ENCODE measurements around the gene AIFM2. TPM values are rescaled to one million over a fixed set of nuclear protein-coding genes. Genes with fewer than 3 reads are reported as not detected.

AIFM2 gene
- total and polyA plus RNA-seq, 2 donors (not counting 3 experiments of a cell fraction or from before 2014, with no cell fraction given) = 6.9 to 8.7 TPM

GRCh38 chr10:70109064-70109729 is 23.4 kb downstream of the AIFM2 start:
- H3K9ac ChIP-seq (replicated peaks; ENCODE audit: extremely low read depth, insufficient read depth, low read length) = no peak overlapping the region
- no peak overlapping the region for H2AFZ ChIP-seq (ENCODE audit: low read depth, low read length)
- peaks cover 0 to 3% of the 10 kb centered on the region in 2 experiments for H3K36me3 ChIP-seq (ENCODE audit: control insufficient read depth in 2 of 2, extremely low read depth in 1 of 2, insufficient read depth in 2 of 2, low read length in 2 of 2)
- no peaks in the 10 kb centered on the region for H3K27me3 ChIP-seq (ENCODE audit: control insufficient read depth in 2 of 2, insufficient read depth in 2 of 2, low read length in 2 of 2)
- no peak overlapping the region for H3K27ac ChIP-seq (ENCODE audit: insufficient read depth, low read depth, low read length)
- FAIRE-seq (no peak), DNase-seq (ENCODE audit: low read depth, low spot score) (no peak)
- H4K20me1 ChIP-seq (replicated peaks; ENCODE audit: control insufficient read depth, extremely low read depth, insufficient read depth, low read length) = no peaks in the 10 kb centered on the region
- CTCF ChIA-PET = interaction anchor here (0.8 kb wide), 1 partner anchor 594 kb away, joined by 3 read pairs; no protein-coding TSS in a partner anchor
- no peak for TF ChIP-seq JUN (IDR thresholded peaks at IDR 0.05; ENCODE audit: borderline replicate concordance, insufficient read depth, insufficient read length, low read depth)
- TF ChIP-seq FOS (IDR thresholded peaks at IDR 0.05; ENCODE audit: borderline replicate concordance, insufficient read depth, low read length) = no peak
- no peak for TF ChIP-seq MYC (IDR thresholded peaks at IDR 0.05; ENCODE audit: low read depth, low read length)
- no peak for TF ChIP-seq POLR2AphosphoS5 (IDR thresholded peaks at IDR 0.05; ENCODE audit: insufficient read depth, low read depth, low read length)
- no peak for TF ChIP-seq MAX (IDR thresholded peaks at IDR 0.05; ENCODE audit: insufficient read depth, insufficient read length)
- no peak for TF ChIP-seq EZH2 (IDR thresholded peaks at IDR 0.05; ENCODE audit: borderline replicate concordance, low read depth, low read length, severe bottlenecking)
- no peak for TF ChIP-seq POLR2A (IDR thresholded peaks at IDR 0.05; ENCODE audit: low read depth, low read length)
- no peak for TF ChIP-seq GATA2 (IDR thresholded peaks at IDR 0.05; ENCODE audit: insufficient read depth, insufficient read length, low read depth, low read length)
- TF ChIP-seq, protein P1, sequence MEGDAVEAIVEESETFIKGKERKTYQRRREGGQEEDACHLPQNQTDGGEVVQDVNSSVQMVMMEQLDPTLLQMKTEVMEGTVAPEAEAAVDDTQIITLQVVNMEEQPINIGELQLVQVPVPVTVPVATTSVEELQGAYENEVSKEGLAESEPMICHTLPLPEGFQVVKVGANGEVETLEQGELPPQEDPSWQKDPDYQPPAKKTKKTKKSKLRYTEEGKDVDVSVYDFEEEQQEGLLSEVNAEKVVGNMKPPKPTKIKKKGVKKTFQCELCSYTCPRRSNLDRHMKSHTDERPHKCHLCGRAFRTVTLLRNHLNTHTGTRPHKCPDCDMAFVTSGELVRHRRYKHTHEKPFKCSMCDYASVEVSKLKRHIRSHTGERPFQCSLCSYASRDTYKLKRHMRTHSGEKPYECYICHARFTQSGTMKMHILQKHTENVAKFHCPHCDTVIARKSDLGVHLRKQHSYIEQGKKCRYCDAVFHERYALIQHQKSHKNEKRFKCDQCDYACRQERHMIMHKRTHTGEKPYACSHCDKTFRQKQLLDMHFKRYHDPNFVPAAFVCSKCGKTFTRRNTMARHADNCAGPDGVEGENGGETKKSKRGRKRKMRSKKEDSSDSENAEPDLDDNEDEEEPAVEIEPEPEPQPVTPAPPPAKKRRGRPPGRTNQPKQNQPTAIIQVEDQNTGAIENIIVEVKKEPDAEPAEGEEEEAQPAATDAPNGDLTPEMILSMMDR (IDR thresholded peaks at IDR 0.05; ENCODE audit: extremely low read depth in 1 of 2, insufficient read depth in 1 of 2, low read depth in 1 of 2, low read length in 2 of 2) = no peak
- H3K9me1 ChIP-seq (replicated peaks; ENCODE audit: control insufficient read depth, extremely low read depth, insufficient read depth, low read length) = no peaks in the 10 kb centered on the region
- intact Hi-C loops (cut with micrococcal nuclease) = no loop called here
- H3K4me3 ChIP-seq (replicated peaks in 1 of 3; ENCODE audit: insufficient read depth in 1 of 3, low read depth in 1 of 3, low read length in 3 of 3) = no peak overlapping the region
- no peaks in the 10 kb centered on the region for H3K9me3 ChIP-seq (replicated peaks; ENCODE audit: control insufficient read depth, insufficient read depth, low read length)
- dilution Hi-C loops (cut with MboI; ENCODE audit: extremely low pct_ligation_motif_present, low sequenced_read_pairs) = no loop called here
- no peaks in the 10 kb centered on the region for H3K4me1 ChIP-seq (ENCODE audit: control insufficient read depth, extremely low read depth, insufficient read depth, low read length)
- H3K4me2 ChIP-seq (ENCODE audit: insufficient read depth, low read length) = no peak overlapping the region
- POLR2A ChIA-PET = no interaction called here
- no TSS peak for BruUV-seq (replicated peaks)
- no peaks in the 10 kb centered on the region for H3K79me2 ChIP-seq (ENCODE audit: control insufficient read depth, insufficient read depth, low read length)

All from endothelial cell of umbilical vein (primary cell).